Nephron progenitor cell (in vitro differentiated cells): ENCODE measurements around the gene CD40.

Experiments used
- DNase-seq: peaks from one replicate; pipeline ENCODE4 v3.0.0; 2021
- H3K27ac Mint-ChIP-seq: 2 replicates; pipeline ENCODE4 v1.8.0; 2021; ENCODE audit warnings: mild to moderate bottlenecking, moderate library complexity, mixed read lengths
- H3K27me3 Mint-ChIP-seq: 2 replicates; pipeline ENCODE4 v1.8.0; 2021; ENCODE audit warnings: mild to moderate bottlenecking, low read depth, mixed read lengths; ENCODE audit not compliant: poor library complexity
- H3K36me3 Mint-ChIP-seq: 2 replicates; pipeline ENCODE4 v1.8.0; 2021; ENCODE audit warnings: low read depth, mixed read lengths
- H3K4me1 Mint-ChIP-seq: 2 replicates; pipeline ENCODE4 v1.8.0; 2021; ENCODE audit warnings: mixed read lengths
- H3K4me3 Mint-ChIP-seq: 2 replicates; pipeline ENCODE4 v1.8.0; 2021; ENCODE audit warnings: mild to moderate bottlenecking, moderate library complexity, mixed read lengths
- H3K9me3 Mint-ChIP-seq: 2 replicates; pipeline ENCODE4 v1.8.0; 2021; ENCODE audit warnings: mild to moderate bottlenecking, moderate library complexity, mixed read lengths
- CTCF ChIP-seq: fragments of 200-600 bp; sonication (generic); IDR thresholded peaks from 2 replicates; pipeline ENCODE4 v1.5.0; 2021; ENCODE audit warnings: antibody characterized with exemption

CD40 gene

GRCh38 chr20:46083531-46084061, 34.5 kb upstream of the CD40 start:
- DNase-seq: no peak
- TF ChIP-seq CTCF: no peak
- no peaks in the 10 kb centered on the region for H3K9me3 Mint-ChIP-seq
- peaks cover 55% of the 10 kb centered on the region for H3K4me1 Mint-ChIP-seq
- no peaks in the 10 kb centered on the region for H3K27me3 Mint-ChIP-seq
- peaks cover 10% of the 10 kb centered on the region for H3K36me3 Mint-ChIP-seq
- peak overlapping the region; percentile 73 for H3K27ac Mint-ChIP-seq
- H3K4me3 Mint-ChIP-seq: no peak overlapping the region

- no peak overlapping the region for H3K4me3 Mint-ChIP-seq
These were observed 33.3 kb upstream of the CD40 start for GRCh38 chr20:46084805-46085178.

GRCh38 chr20:46085179-46085851, 32.8 kb upstream of the CD40 start:
- Mint-ChIP-seq H3K27ac (peak overlapping the region; percentile 14), H3K27me3 (no peaks in the 10 kb centered on the region), H3K4me1 (peaks cover 62% of the 10 kb centered on the region), H3K36me3 (no peaks in the 10 kb centered on the region), H3K9me3 (no peaks in the 10 kb centered on the region), H3K4me3 (peak overlapping the region; percentile 3)
- no peak for TF ChIP-seq CTCF
- no peak for DNase-seq

More at GRCh38 chr20:46084805-46085178, 33.3 kb upstream of the CD40 start:
- Mint-ChIP-seq H3K36me3 (no peaks in the 10 kb centered on the region), H3K27ac (no peak overlapping the region), H3K27me3 (no peaks in the 10 kb centered on the region), H3K9me3 (no peaks in the 10 kb centered on the region), H3K4me1 (peaks cover 58% of the 10 kb centered on the region)
- DNase-seq: no peak
- no peak for TF ChIP-seq CTCF

- peak; percentile 12 for TF ChIP-seq CTCF
- Mint-ChIP-seq H3K4me1 (peaks cover 71% of the 10 kb centered on the region), H3K9me3 (no peaks in the 10 kb centered on the region), H3K36me3 (no peaks in the 10 kb centered on the region), H3K27me3 (peaks cover 4% of the 10 kb centered on the region), H3K27ac (no peak overlapping the region), H3K4me3 (peak overlapping the region; percentile 21)
- DNase-seq: no peak
These were observed 31.0 kb upstream of the CD40 start for GRCh38 chr20:46087161-46087560.

GRCh38 chr20:46088409-46089166, 29.5 kb upstream of the CD40 start:
- no peaks in the 10 kb centered on the region for H3K36me3 Mint-ChIP-seq
- H3K27me3 Mint-ChIP-seq: peaks cover 8% of the 10 kb centered on the region
- H3K4me3 Mint-ChIP-seq: peak overlapping the region; percentile 91
- peaks cover 4% of the 10 kb centered on the region for H3K9me3 Mint-ChIP-seq
- H3K27ac Mint-ChIP-seq: peak overlapping the region; percentile 39
- TF ChIP-seq CTCF: no peak
- no peak for DNase-seq
- H3K4me1 Mint-ChIP-seq: peaks cover 58% of the 10 kb centered on the region
